Occipital lobe (tissue), 2 donors: ENCODE measurements around the gene CTU2. TPM values are rescaled to one million over a fixed set of nuclear protein-coding genes. Genes with fewer than 3 reads are reported as not detected.

Source experiments
- DNase-seq: peaks from one replicate; lab custom pipeline; 2025; lab: John Stamatoyannopoulos, UW
- total RNA-seq: library from RNA; depleted of rRNA; stranded (reverse); fragments of >200 nt; gene quantifications from one replicate; pipeline ENCODE4 v1.2.3, GENCODE V29; 2014

The CTU2 gene
- total RNA-seq, 1 donor from 2014 or later = 15.9 TPM

DNA sequence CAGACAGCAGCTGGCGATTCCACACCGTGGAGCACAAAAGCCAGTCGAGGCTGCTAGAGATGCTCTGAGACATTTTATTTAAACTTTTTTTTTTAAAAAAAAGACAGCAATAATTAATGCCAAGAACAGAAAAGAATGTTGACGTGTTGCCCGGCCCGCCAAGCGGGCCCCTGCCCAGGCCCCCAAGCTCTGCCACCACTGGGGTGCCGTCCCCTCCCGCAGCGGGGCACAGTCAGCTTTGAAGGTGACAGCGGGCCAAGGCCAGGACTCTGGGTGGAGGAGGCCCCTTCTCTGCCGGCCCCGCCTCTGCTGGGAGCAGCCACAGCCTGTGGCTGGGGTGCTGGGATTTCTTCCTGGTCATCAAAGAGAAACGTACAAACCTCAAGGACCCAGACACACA lies 9.9 kb upstream of the CTU2 start:
- no peak for DNase-seq

GRCh38 chr16:88697116-88697830 lies 9.0 kb upstream of the CTU2 start:
- no peak for DNase-seq

DNA sequence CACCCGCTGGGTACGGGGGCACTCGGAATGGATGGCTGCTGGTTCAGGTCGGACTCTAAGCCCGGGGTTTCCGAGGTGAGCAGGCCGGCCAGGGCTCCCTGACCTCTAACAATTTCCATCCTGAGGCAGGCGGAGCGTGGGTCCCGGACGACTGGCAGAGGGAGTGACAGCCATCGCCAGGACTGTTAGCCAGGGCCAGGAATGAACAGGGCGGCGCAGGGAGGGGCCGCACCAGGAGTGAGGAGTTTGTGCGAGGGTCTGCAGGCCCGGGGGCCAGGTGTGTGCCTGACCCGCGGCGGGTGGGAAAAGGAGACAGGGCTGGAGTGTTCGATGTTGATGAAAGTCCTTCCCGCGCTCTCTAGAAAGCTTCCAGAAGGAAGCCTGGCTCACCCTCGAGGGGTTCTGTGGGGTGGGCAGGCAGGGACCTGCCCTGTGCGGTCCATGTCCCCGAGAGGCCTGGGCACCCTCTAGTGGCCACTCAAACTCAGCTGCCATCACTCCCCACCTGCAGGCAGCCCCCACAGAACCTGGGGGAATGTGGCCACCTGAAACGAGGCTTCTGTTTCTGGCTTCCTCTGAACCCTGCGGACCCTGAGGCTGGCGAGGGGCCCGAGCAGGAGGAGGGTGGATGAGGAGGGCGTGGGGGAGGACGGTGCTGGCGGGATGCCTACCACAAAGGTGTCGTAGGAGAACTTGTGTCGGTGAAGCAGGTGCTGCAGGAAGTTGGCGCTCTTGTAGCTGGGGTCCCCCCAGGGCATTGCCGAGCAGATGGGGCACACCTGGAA lies 8.3 kb upstream of the CTU2 start:
- no peak for DNase-seq

DNA sequence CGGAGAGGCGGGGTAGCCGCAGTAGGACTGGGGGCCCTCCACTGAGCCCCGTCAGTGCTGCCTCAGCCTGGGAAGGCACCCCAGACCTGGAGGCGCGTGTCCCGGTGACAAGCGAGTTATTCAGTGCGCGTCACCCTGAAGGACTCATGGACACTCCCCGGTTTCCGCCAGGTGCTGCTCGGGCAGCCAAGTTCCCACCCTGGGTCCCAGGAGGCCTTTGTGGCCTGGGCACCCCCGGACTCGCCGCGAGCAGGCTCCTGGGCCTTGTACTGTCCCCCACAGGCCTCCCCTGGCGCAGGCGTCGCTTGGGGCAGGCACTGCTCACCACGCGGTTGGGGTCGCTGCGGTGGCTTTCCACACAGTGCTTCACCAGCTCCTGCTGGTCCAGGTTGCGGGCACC lies 7.7 kb upstream of the CTU2 start:
- no peak for DNase-seq

GRCh38 chr16:88699180-88699579 lies 7.1 kb upstream of the CTU2 start:
- no peak for DNase-seq

GRCh38 chr16:88700322-88700635 lies 6.0 kb upstream of the CTU2 start:
- no peak for DNase-seq

- DNase-seq = no peak
These were observed 5.4 kb upstream of the CTU2 start for GRCh38 chr16:88700636-88701482.

GRCh38 chr16:88701581-88702370 lies 4.5 kb upstream of the CTU2 start:
- no peak for DNase-seq

DNA sequence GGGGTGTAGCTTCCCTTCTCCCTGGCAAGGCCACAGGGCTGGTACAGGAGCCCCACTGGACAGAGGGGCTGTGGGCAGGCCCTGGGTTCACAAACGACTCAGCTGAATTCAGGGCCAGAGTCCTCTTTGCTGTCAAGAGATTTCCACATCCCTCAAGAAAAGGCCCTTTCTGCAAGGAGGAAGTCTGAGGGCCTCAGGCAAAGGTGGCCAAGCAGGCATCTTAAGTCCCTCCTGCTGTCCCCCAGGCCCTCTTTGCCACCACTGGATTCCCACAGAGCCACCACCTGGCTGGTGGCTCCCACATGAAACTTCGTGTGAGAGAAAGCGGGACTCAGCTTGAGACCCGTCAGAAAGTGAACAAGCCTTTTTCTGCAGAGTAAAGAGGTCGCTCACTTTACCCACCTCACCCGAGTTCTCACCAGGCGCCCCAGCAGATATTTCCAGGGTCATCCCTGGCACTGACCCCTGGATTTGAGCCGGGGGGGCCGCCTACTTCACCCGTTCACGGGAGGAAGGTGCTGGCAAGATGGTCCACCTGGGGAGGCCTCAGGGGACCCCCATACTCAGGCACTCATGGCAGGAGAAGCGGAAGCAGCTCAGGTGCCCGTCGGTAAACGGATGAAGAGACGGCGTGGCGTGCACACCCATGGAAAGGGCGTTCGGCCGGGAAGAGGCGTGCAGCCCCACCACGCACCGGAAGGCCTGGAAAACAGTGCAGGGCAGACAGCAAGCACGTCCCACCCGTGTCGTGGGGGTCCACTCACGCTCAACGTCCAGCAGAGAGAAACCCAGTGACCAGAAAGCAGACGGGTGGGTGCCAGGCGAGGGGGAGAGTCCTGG lies 3.7 kb upstream of the CTU2 start:
- DNase-seq = no peak

DNA sequence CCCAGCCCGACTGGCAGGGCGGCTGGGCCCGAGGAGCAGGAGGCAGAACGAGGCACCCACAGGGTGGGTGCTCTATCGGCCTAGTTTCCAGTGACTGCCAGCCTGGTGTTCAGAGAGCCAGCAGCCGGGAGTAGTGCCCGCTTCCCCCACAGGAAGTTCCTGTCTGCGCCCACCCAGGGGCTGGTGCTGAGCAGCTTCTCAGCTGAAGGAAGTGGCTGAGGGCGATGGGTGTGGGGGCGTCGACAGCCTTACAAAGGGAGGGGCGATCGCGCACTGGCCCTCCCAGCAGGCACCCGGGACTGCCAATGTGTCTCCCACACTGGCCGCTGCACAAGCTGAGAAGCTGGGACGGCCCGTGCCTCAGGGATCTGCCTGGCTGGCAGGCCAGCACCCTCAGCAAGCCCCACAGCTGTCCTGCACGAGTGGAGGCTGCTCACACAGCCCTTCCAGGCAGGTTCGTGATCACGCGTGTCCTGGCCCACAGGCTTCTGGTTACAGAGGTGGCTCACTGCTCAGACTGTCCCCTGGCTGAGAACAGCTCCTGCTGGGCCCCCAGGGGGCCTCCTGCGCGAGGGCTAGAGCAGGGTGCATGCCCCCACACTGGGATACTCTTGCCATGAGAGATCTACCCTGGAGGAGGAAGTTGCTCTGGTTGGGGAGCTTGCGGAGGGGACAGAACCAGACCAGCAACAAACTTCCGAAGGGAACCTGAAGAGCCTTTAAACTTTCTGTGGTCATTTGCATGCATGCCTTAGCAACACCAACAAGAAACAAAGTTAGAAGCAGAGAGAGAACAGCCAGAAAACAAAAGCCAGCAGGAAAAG lies 2.6 kb upstream of the CTU2 start:
- peak; percentile 39 for DNase-seq

DNA sequence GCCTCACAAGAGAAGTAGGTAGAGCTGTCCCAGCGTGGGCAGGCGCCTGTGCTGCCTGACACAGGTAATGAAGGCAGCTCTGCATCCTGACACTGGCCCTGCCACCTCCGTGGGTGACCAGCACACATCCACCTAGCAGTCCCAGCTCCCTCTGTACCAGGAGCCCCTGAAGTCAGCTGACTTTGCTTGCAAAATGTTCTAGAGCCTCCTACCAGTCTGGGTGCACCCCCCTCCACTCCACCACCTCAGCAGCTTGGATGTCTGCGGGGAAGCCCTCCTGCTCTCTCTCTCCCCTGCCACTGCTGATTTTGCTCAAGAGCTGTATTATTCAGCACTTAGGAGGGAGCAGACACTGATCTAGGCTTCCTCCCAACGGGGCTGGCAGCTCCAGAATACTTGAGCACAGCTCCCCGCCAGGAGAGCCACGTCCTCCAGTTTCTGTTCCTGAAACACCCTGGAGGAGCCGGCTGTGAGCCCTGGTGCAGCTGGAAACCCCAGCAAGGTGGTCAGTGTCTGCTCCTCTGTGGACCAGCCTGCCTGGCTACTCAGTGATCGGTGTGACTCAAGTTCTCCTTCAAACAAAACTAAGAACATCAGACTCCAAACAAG lies 1.1 kb upstream of the CTU2 start:
- DNase-seq = no peak

GRCh38 chr16:88705801-88706228 lies 488 bp upstream of the CTU2 start:
- DNase-seq = no peak

DNA sequence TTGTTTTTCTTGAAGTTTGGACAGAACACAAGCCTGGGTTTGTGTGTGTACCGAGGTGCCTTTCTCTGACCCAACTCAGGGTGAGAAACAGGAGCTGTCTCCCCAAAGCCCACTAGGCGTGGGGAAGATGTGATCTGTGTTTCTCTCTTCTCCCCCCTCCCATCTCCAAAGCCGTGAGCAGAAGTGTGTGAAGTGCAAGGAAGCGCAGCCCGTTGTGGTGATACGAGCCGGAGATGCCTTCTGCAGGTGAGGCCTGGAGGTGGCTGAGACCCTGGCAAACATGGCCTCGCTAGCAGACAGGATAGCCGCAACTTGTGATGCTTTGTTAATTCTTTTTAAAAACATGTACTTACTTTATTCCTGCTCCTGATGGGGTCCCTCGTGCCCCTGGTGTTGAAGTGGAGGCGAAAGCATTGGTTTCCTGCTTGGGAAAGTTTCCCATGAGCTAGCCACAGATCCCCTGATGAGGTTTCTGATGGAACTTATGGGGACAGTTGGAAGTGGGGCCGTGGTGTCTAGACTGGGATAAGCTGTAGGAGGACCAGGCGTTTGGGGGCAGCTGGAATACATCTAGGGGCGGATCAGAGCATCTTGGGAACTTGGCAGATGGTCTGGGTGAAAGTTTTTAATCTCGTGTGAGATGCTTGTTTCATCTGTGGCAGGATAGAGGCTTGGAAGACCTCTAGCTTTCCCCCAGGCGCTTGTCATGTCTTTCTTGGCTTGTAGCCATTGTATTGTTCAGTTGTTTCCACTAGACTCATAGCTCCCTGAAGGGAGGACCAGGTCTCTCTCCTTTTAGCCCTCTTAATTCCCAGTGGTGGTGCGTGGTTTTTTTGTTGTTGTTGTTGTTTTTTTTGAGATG lies 893 bp downstream of the CTU2 start:
- DNase-seq = no peak

GRCh38 chr16:88710556-88710955 lies 4.3 kb downstream of the CTU2 start:
- no peak for DNase-seq

DNA sequence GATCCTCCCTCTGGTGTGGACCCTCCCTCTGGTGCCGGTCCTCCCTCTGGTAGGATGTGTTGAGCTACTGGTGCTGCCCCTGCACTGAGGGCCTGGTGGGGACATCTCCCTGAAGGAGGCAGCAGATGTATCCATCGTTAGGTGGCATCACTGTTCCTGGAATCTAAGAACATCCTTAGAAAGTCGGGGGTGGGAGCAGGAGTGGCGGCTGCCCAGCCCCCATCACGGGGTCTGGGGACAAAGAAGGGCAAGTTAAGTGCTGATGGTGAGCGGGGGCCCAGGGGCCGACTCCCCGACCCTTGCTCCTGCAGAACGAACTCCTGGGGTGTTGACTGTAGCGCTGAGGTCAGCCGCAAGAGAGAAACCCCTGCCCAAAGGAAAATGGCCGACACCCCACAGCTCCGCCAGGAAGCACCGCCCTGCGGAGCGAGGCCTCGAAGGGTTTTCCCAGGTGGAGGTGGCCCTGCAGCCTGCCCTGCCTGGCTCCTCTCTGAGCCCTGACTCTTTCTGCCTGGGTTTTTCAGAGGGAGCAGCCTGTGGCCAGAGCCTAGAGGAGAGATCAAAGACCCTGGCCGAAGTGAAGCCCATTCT lies 5.5 kb downstream of the CTU2 start:
- DNase-seq = no peak

GRCh38 chr16:88712362-88712979 lies 6.2 kb downstream of the CTU2 start:
- DNase-seq = no peak

GRCh38 chr16:88713054-88713453 lies 6.8 kb downstream of the CTU2 start:
- DNase-seq = no peak
